ENCODE data around the gene GBGT1. TPM values are rescaled to one million over a fixed set of nuclear protein-coding genes. Genes with fewer than 3 reads are reported as not detected.
A peak's percentile ranks its signal among the peaks of the same experiment; 100 is the strongest.

GBGT1 gene
- total RNA-seq, 1 experiment from 2014 or later, result 16.5 TPM

GRCh38 chr9:133200631-133201030 lies 36.9 kb upstream of the GBGT1 start:
- H3K27me3 Mint-ChIP-seq (ENCODE audit: low read depth), result peaks cover 68% of the 10 kb centered on the region
- H3K36me3 Mint-ChIP-seq, result no peaks in the 10 kb centered on the region
- H3K27ac Mint-ChIP-seq, result no peak overlapping the region
- no peak for ATAC-seq
- H3K4me1 Mint-ChIP-seq, result no peaks in the 10 kb centered on the region; the same call in 1 of the 2 replicates
- no peak for DNase-seq (ENCODE audit: low spot score)
- TF ChIP-seq E2F1 (CRISPR knock-in tag; IDR thresholded peaks at IDR 0.05) (no peak), ESRRA (CRISPR knock-in tag; IDR thresholded peaks at IDR 0.05; ENCODE audit: borderline replicate concordance) (no peak), FOXP4 (CRISPR knock-in tag; IDR thresholded peaks at IDR 0.05) (no peak), JAZF1 (CRISPR knock-in tag; IDR thresholded peaks at IDR 0.05) (no peak), SMAD4 (CRISPR knock-in tag; IDR thresholded peaks at IDR 0.05) (no peak), ZNF425 (CRISPR knock-in tag; conservative IDR thresholded peaks at IDR 0.05) (no peak), E2F5 (CRISPR knock-in tag; IDR thresholded peaks at IDR 0.05) (no peak), ZNF219 (CRISPR knock-in tag; IDR thresholded peaks at IDR 0.05; ENCODE audit: borderline replicate concordance) (no peak), OVOL2 (CRISPR knock-in tag; IDR thresholded peaks at IDR 0.05; ENCODE audit: borderline replicate concordance) (no peak), FOXJ3 (CRISPR knock-in tag; IDR thresholded peaks at IDR 0.05; ENCODE audit: borderline replicate concordance) (no peak), ZBTB21 (CRISPR knock-in tag; IDR thresholded peaks at IDR 0.05; ENCODE audit: borderline replicate concordance) (no peak)
- POLR2A ChIA-PET, result interaction anchor here (0.5 kb wide), 1 partner anchor 11 kb away, joined by 4 read pairs; no protein-coding TSS in a partner anchor
- no peaks in the 10 kb centered on the region for H3K9me3 Mint-ChIP-seq
- CTCF ChIA-PET, result interaction anchor here (1.4 to 2.5 kb wide), 4 partner anchors 12 to 38 kb away, joined by 9 to 16 read pairs (median 10); no protein-coding TSS in a partner anchor
- no peak overlapping the region for H3K4me3 Mint-ChIP-seq

- DNase-seq (ENCODE audit: low spot score) (peak; percentile 34), ATAC-seq (peak; percentile 78)
- no peak overlapping the region for H3K4me3 Mint-ChIP-seq
- no peaks in the 10 kb centered on the region for H3K36me3 Mint-ChIP-seq
- H3K27me3 Mint-ChIP-seq (ENCODE audit: low read depth), result peaks cover 67% of the 10 kb centered on the region
- no peak overlapping the region for H3K27ac Mint-ChIP-seq
- POLR2A ChIA-PET, result no interaction called here
- no peaks in the 10 kb centered on the region; the same call in 1 of the 2 replicates for H3K4me1 Mint-ChIP-seq
- TF ChIP-seq ZSCAN18 (CRISPR knock-in tag; IDR thresholded peaks at IDR 0.05) (no peak), ELF4 (CRISPR knock-in tag; IDR thresholded peaks at IDR 0.05; ENCODE audit: low read depth) (no peak), RORB (CRISPR knock-in tag; IDR thresholded peaks at IDR 0.05) (no peak), ZBTB43 (CRISPR knock-in tag; IDR thresholded peaks at IDR 0.05) (no peak), ATF1 (CRISPR knock-in tag; IDR thresholded peaks at IDR 0.05) (no peak), MAX (CRISPR knock-in tag; IDR thresholded peaks at IDR 0.05) (no peak; the same call in 1 of the 2 replicates), SMAD4 (CRISPR knock-in tag; IDR thresholded peaks at IDR 0.05) (no peak)
- CTCF ChIA-PET, result interaction anchor here (0.8 to 2.5 kb wide), 5 partner anchors 12 to 142 kb away, joined by 3 to 16 read pairs (median 9); no protein-coding TSS in a partner anchor
- peaks cover 6% of the 10 kb centered on the region for H3K9me3 Mint-ChIP-seq
These were observed 36.1 kb upstream of the GBGT1 start for GRCh38 chr9:133199648-133200321.

All from WTC11 (cell line).